Stimulated activated CD4-positive, alpha-beta T cell treated with anti-CD3 and anti-CD28 coated beads, Interleukin-2, amount 100 ng/mL, for 48 hours (primary cell): Measurements from ENCODE around the gene DRD1.

Experiments used
- DNase-seq, 2 donors: peaks; one replicate each; pipeline ENCODE4 v3.0.0-alpha.2; 2020

Gene DRD1

GRCh38 chr5:175444060-175444904 lies at the start of gene DRD1:
Gene DRD1 (minus strand): TSS chr5:175444182. CDS start chr5:175443099, 1,083 bp downstream.
- peak; percentile 62 to 69 for DNase-seq

- no peak for DNase-seq
Measured at GRCh38 chr5:175493726-175494125, 49.7 kb upstream of the DRD1 start.

- DNase-seq = no peak
Measured at GRCh38 chr5:175493260-175493659, 49.3 kb upstream of the DRD1 start.

- DNase-seq = no peak
Measured at GRCh38 chr5:175491223-175491622, 47.2 kb upstream of the DRD1 start.

GRCh38 chr5:175489693-175490443 lies 45.9 kb upstream of the DRD1 start:
- DNase-seq = no peak

GRCh38 chr5:175487514-175488222 lies 43.7 kb upstream of the DRD1 start:
- no peak for DNase-seq

- DNase-seq = no peak
Measured at GRCh38 chr5:175485631-175486030, 41.6 kb upstream of the DRD1 start.

- no peak for DNase-seq
Measured at GRCh38 chr5:175484829-175485228, 40.8 kb upstream of the DRD1 start.

GRCh38 chr5:175484322-175484721 lies 40.3 kb upstream of the DRD1 start:
- DNase-seq = no peak

GRCh38 chr5:175483337-175483736 lies 39.4 kb upstream of the DRD1 start:
- no peak for DNase-seq

GRCh38 chr5:175479125-175479881 lies 35.3 kb upstream of the DRD1 start:
- DNase-seq = no peak

GRCh38 chr5:175478384-175479124 lies 34.6 kb upstream of the DRD1 start, which contains the start of gene SFXN1:
Gene SFXN1 (plus strand): TSS chr5:175478560. CDS start chr5:175492104, 13,544 bp downstream.
- DNase-seq = peak; percentile 74 to 85

GRCh38 chr5:175478008-175478383 lies 34.0 kb upstream of the DRD1 start:
- no peak for DNase-seq

GRCh38 chr5:175477440-175477839 lies 33.5 kb upstream of the DRD1 start:
- DNase-seq = no peak

- DNase-seq = no peak
Measured at GRCh38 chr5:175475248-175475647, 31.3 kb upstream of the DRD1 start.

GRCh38 chr5:175472378-175472777 lies 28.4 kb upstream of the DRD1 start:
- DNase-seq = no peak

- DNase-seq = peak in 1 of 2 donors; percentile 26
Measured at GRCh38 chr5:175471628-175472027, 27.6 kb upstream of the DRD1 start.

GRCh38 chr5:175471196-175471595 lies 27.2 kb upstream of the DRD1 start:
- no peak for DNase-seq

GRCh38 chr5:175470781-175471180 lies 26.8 kb upstream of the DRD1 start:
- DNase-seq = no peak

- no peak for DNase-seq
Measured at GRCh38 chr5:175469916-175470315, 25.9 kb upstream of the DRD1 start.

GRCh38 chr5:175468892-175469291 lies 24.9 kb upstream of the DRD1 start:
- no peak for DNase-seq
